PFSK-1 (cell line): ENCODE data around the gene MDGA2.

Experiments
- FOXP2 ChIP-seq: optimal IDR thresholded peaks from 2 replicates; pipeline ENCODE3; 2011; ENCODE audit warnings: borderline replicate concordance, control low read depth, inconsistent platforms; ENCODE audit not compliant: insufficient read depth; ENCODE audit errors: extremely low read length, extremely low read depth
- POLR2AphosphoS5 ChIP-seq: IDR thresholded peaks from 2 replicates; pipeline ENCODE4 v1.6.1; 2012; ENCODE audit warnings: low read depth, mild to moderate bottlenecking, control low read depth, low read length, moderate library complexity
- SIN3A ChIP-seq: IDR thresholded peaks from 2 replicates; pipeline ENCODE4 v1.6.1; 2012; ENCODE audit warnings: mild to moderate bottlenecking, low read length, moderate library complexity, borderline replicate concordance; ENCODE audit not compliant: insufficient read depth
- TAF1 ChIP-seq: IDR thresholded peaks from 2 replicates; pipeline ENCODE4 v1.6.1; 2012; ENCODE audit warnings: low read length, control low read depth, borderline replicate concordance; ENCODE audit not compliant: insufficient read depth
- TF ChIP-seq, protein P1 (sequence below), 2 experiments: IDR thresholded peaks; 2 replicates each; pipeline versions ENCODE4 v1.6.1 to v1.8.0; 2011 to 2012; ENCODE audit warnings: low read depth in 2 of 2, low read length in 2 of 2, control low read depth in 1 of 2, inconsistent platforms in 1 of 2, mild to moderate bottlenecking in 1 of 2, moderate library complexity in 1 of 2; ENCODE audit not compliant: insufficient read depth in 1 of 2

GRCh38 chr14:47278233-47278842 lies 397.1 kb downstream of the MDGA2 start:
- TF ChIP-seq SIN3A (no peak), POLR2AphosphoS5 (no peak), TAF1 (no peak), FOXP2 (no peak)
- TF ChIP-seq, protein P1, sequence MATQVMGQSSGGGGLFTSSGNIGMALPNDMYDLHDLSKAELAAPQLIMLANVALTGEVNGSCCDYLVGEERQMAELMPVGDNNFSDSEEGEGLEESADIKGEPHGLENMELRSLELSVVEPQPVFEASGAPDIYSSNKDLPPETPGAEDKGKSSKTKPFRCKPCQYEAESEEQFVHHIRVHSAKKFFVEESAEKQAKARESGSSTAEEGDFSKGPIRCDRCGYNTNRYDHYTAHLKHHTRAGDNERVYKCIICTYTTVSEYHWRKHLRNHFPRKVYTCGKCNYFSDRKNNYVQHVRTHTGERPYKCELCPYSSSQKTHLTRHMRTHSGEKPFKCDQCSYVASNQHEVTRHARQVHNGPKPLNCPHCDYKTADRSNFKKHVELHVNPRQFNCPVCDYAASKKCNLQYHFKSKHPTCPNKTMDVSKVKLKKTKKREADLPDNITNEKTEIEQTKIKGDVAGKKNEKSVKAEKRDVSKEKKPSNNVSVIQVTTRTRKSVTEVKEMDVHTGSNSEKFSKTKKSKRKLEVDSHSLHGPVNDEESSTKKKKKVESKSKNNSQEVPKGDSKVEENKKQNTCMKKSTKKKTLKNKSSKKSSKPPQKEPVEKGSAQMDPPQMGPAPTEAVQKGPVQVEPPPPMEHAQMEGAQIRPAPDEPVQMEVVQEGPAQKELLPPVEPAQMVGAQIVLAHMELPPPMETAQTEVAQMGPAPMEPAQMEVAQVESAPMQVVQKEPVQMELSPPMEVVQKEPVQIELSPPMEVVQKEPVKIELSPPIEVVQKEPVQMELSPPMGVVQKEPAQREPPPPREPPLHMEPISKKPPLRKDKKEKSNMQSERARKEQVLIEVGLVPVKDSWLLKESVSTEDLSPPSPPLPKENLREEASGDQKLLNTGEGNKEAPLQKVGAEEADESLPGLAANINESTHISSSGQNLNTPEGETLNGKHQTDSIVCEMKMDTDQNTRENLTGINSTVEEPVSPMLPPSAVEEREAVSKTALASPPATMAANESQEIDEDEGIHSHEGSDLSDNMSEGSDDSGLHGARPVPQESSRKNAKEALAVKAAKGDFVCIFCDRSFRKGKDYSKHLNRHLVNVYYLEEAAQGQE (IDR thresholded peaks at IDR 0.05; ENCODE audit: insufficient read depth in 1 of 2, low read depth in 2 of 2, low read length in 2 of 2): no peak
